Mesenchymal stem cell (in vitro differentiated cells and primary cell): ENCODE results near the gene MASP2.

ENCODE experiments used
- DNase-seq: peaks from one replicate; pipeline ENCODE4 v3.0.0-alpha.2; 2013
- H2AFZ ChIP-seq: one replicate; pipeline ENCODE4 v1.6.1; 2013; ENCODE audit warnings: low read depth, mild to moderate bottlenecking, control low read depth, inconsistent platforms, low read length, moderate library complexity
- H2AK5ac ChIP-seq: 2 replicates; pipeline ENCODE4 v1.6.1; 2013; ENCODE audit warnings: low read length, moderate library complexity, mild to moderate bottlenecking, inconsistent platforms; ENCODE audit not compliant: severe bottlenecking
- H2BK120ac ChIP-seq: one replicate; pipeline ENCODE4 v1.6.1; 2013; ENCODE audit warnings: low read depth, mild to moderate bottlenecking, inconsistent platforms, low read length, moderate library complexity
- H2BK12ac ChIP-seq, 2 experiments: one replicate each; pipeline ENCODE4 v1.6.1; 2013; ENCODE audit warnings: inconsistent platforms in 2 of 2, low read length in 2 of 2, mild to moderate bottlenecking in 2 of 2, moderate library complexity in 2 of 2, control low read depth in 1 of 2
- H2BK15ac ChIP-seq: one replicate; pipeline ENCODE4 v1.6.1; 2013; ENCODE audit warnings: mild to moderate bottlenecking, low read depth, inconsistent platforms; ENCODE audit not compliant: poor library complexity, severe bottlenecking
- H2BK5ac ChIP-seq: 2 replicates; pipeline ENCODE4 v1.6.1; 2013; ENCODE audit warnings: low read depth, mild to moderate bottlenecking, low read length, control low read depth, inconsistent platforms; ENCODE audit not compliant: poor library complexity, severe bottlenecking
- H3K14ac ChIP-seq, 2 experiments: one replicate each; pipeline ENCODE4 v1.6.1; 2013; ENCODE audit warnings: inconsistent platforms in 2 of 2, low read length in 2 of 2, control low read depth in 1 of 2, mild to moderate bottlenecking in 1 of 2, moderate library complexity in 1 of 2
- H3K18ac ChIP-seq, 2 experiments: one replicate each; pipeline ENCODE4 v1.6.1; 2013; ENCODE audit warnings: inconsistent platforms in 2 of 2, low read length in 2 of 2, control low read depth in 1 of 2, low read depth in 1 of 2, mild to moderate bottlenecking in 1 of 2
- H3K23ac ChIP-seq, 2 experiments: one replicate each; pipeline ENCODE4 v1.6.1; 2013; ENCODE audit warnings: inconsistent platforms in 2 of 2, low read length in 2 of 2, mild to moderate bottlenecking in 2 of 2, moderate library complexity in 2 of 2, control low read depth in 1 of 2
- H3K27ac ChIP-seq: 2 replicates; pipeline ENCODE4 v1.5.1; 2013; ENCODE audit warnings: mild to moderate bottlenecking, moderate library complexity, low read length, control low read depth, inconsistent platforms; ENCODE audit not compliant: poor library complexity, severe bottlenecking
- H3K27me3 ChIP-seq, 2 experiments: 2 replicates each; pipeline versions ENCODE4 v1.6.1 to v1.7.0; 2013; ENCODE audit warnings: low read length in 2 of 2, mild to moderate bottlenecking in 2 of 2, moderate library complexity in 2 of 2, control low read depth in 1 of 2, inconsistent platforms in 1 of 2; ENCODE audit not compliant: control insufficient read depth in 1 of 2, insufficient read depth in 1 of 2
- H3K36me3 ChIP-seq, 2 experiments: 2 replicates each; pipeline versions ENCODE4 v1.6.1 to v1.7.0; 2013; ENCODE audit warnings: low read length in 2 of 2, control low read depth in 1 of 2, inconsistent platforms in 1 of 2, low read depth in 1 of 2, mild to moderate bottlenecking in 1 of 2; ENCODE audit not compliant: insufficient read depth in 2 of 2, control insufficient read depth in 1 of 2
- H3K4ac ChIP-seq, 2 experiments: one replicate each; pipeline ENCODE4 v1.6.1; 2013; ENCODE audit warnings: inconsistent platforms in 2 of 2, low read length in 2 of 2, mild to moderate bottlenecking in 2 of 2, moderate library complexity in 2 of 2, control low read depth in 1 of 2, low read depth in 1 of 2
- H3K4me1 ChIP-seq: 2 replicates; pipeline ENCODE4 v1.6.1; 2013; ENCODE audit warnings: low read depth, low read length, control low read depth; ENCODE audit not compliant: control insufficient read depth, insufficient read depth
- H3K4me2 ChIP-seq: 2 replicates; pipeline ENCODE4 v1.6.1; 2013; ENCODE audit warnings: low read length, mild to moderate bottlenecking, inconsistent platforms; ENCODE audit not compliant: poor library complexity, severe bottlenecking
- H3K4me3 ChIP-seq, 2 experiments: 2 replicates each; pipeline versions ENCODE4 v1.5.1 to v1.7.0; 2013; ENCODE audit warnings: low read length in 2 of 2, mild to moderate bottlenecking in 2 of 2, control low read depth in 1 of 2, low read depth in 1 of 2; ENCODE audit not compliant: insufficient read depth in 1 of 2
- H3K79me1 ChIP-seq: replicated peaks from 2 replicates; pipeline ENCODE4 v1.6.1; 2013; ENCODE audit warnings: mild to moderate bottlenecking, control low read depth, low read length, inconsistent platforms; ENCODE audit not compliant: poor library complexity, severe bottlenecking
- H3K9ac ChIP-seq: 2 replicates; pipeline ENCODE4 v1.7.0; 2013; ENCODE audit warnings: mild to moderate bottlenecking, low read length, moderate library complexity
- H3K9me3 ChIP-seq: 2 replicates; pipeline ENCODE4 v1.7.0; 2013; ENCODE audit warnings: mild to moderate bottlenecking, low read length; ENCODE audit not compliant: control insufficient read depth
- H4K8ac ChIP-seq: one replicate; pipeline ENCODE4 v1.6.1; 2013; ENCODE audit warnings: inconsistent platforms, mild to moderate bottlenecking, low read length, moderate library complexity
- H4K91ac ChIP-seq: one replicate; pipeline ENCODE4 v1.6.1; 2013; ENCODE audit warnings: mild to moderate bottlenecking, low read length, inconsistent platforms
- WGBS: methylation state at CpG from one replicate; pipeline ENCODE4 v1.1.7; 2013; ENCODE audit warnings: mixed read lengths; 5-methylcytosine and 5-hydroxymethylcytosine counted together

Gene MASP2

GRCh38 chr1:11044849-11045427 is 2.1 kb downstream of the MASP2 start:
- H2BK120ac ChIP-seq = no peak overlapping the region
- no peak overlapping the region for H2AFZ ChIP-seq
- no peak overlapping the region for H3K9ac ChIP-seq
- no peak overlapping the region for H3K4me2 ChIP-seq
- H3K27me3 ChIP-seq = peaks cover 0 to 21% of the 10 kb centered on the region in 2 experiments
- no peak overlapping the region for H3K4me3 ChIP-seq
- H3K14ac ChIP-seq = no peak overlapping the region
- no peak overlapping the region for H4K8ac ChIP-seq
- H3K79me1 ChIP-seq = no peaks in the 10 kb centered on the region
- H3K27ac ChIP-seq = no peak overlapping the region
- H2BK12ac ChIP-seq = no peak overlapping the region
- no peaks in the 10 kb centered on the region for H3K4me1 ChIP-seq
- H3K23ac ChIP-seq = no peak overlapping the region
- H2BK5ac ChIP-seq = no peak overlapping the region
- H3K18ac ChIP-seq = no peak overlapping the region
- no peaks in the 10 kb centered on the region for H3K36me3 ChIP-seq
- WGBS = 81% methylated on average over 16 of the region's 16 CpGs
- no peak overlapping the region for H3K4ac ChIP-seq
- no peak overlapping the region for H4K91ac ChIP-seq
- no peak overlapping the region for H2AK5ac ChIP-seq
- no peak for DNase-seq
- no peak overlapping the region for H2BK15ac ChIP-seq
- H3K9me3 ChIP-seq = peaks cover 7% of the 10 kb centered on the region

- no peak overlapping the region for H2BK5ac ChIP-seq
- H3K4me2 ChIP-seq = no peak overlapping the region
- H3K4me1 ChIP-seq = no peaks in the 10 kb centered on the region
- no peaks in the 10 kb centered on the region for H3K79me1 ChIP-seq
- no peak overlapping the region for H2BK120ac ChIP-seq
- H2AFZ ChIP-seq = no peak overlapping the region
- no peak overlapping the region for H4K91ac ChIP-seq
- no peak overlapping the region for H3K18ac ChIP-seq
- H3K9me3 ChIP-seq = peaks cover 7% of the 10 kb centered on the region
- no peak overlapping the region for H3K4ac ChIP-seq
- no peak overlapping the region for H3K4me3 ChIP-seq
- H3K14ac ChIP-seq = no peak overlapping the region
- peaks cover 0 to 28% of the 10 kb centered on the region in 2 experiments for H3K27me3 ChIP-seq
- H3K9ac ChIP-seq = no peak overlapping the region
- no peak overlapping the region for H3K27ac ChIP-seq
- no peak for DNase-seq
- H3K23ac ChIP-seq = no peak overlapping the region
- no peak overlapping the region for H2BK12ac ChIP-seq
- no peak overlapping the region for H2AK5ac ChIP-seq
- H4K8ac ChIP-seq = no peak overlapping the region
- H3K36me3 ChIP-seq = no peaks in the 10 kb centered on the region
- no peak overlapping the region for H2BK15ac ChIP-seq
- WGBS = 77% methylated on average over 13 of the region's 16 CpGs
Measured at GRCh38 chr1:11044086-11044848, 2.8 kb downstream of the MASP2 start.

DNA sequence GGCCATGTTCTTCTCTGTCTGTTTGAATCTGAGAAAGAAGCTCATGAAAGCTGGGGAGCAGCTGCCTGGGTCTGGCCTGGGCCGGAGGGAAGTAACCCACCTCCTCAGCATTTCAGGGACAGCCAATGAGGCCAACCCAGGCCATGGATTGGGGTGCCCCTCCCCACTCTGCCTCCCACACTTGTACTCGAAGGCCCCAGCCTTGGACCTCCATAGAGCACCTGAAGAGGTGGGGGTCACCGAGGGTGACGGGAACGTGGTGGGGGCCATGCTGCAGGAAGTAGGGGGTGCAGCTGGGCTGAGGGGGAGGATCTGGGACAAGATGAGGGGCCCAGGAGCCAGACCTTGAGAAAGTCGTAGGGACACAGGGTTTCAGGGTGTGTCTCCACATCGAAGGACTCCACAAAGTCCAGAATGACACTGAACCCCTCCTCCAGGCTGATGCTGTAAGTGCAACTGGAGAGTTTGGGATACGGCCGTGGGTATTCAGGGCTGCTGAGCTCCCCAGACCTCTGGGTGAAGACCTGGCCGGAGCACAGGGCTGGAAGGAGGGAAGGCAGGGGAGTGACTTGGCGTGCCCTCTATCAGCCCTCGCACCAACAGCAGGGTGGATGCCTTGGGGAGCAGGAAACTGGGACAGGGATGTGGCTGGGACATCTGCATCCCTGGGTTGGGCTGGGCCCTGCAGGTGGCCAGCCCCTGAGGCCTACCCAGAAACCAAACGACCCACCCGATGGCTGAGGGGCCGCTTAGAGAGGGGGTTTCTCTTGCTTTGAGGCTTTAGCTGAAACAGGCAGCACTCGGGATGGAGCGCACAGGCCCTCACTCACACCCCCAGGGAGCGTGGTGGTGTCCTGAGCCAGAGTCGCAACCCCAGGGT is 3.8 kb downstream of the MASP2 start:
- DNase-seq = no peak
- no peak overlapping the region for H4K8ac ChIP-seq
- no peak overlapping the region for H3K4ac ChIP-seq
- no peak overlapping the region for H3K23ac ChIP-seq
- no peak overlapping the region for H3K9ac ChIP-seq
- no peak overlapping the region for H3K27ac ChIP-seq
- no peak overlapping the region for H2BK120ac ChIP-seq
- H3K27me3 ChIP-seq = peaks cover 10 to 38% of the 10 kb centered on the region in 2 experiments
- no peak overlapping the region for H3K14ac ChIP-seq
- H3K36me3 ChIP-seq = no peaks in the 10 kb centered on the region
- WGBS = 79% methylated on average over 18 of the region's 19 CpGs
- no peak overlapping the region for H2AFZ ChIP-seq
- H3K4me3 ChIP-seq = no peak overlapping the region
- H3K79me1 ChIP-seq = no peaks in the 10 kb centered on the region
- H3K9me3 ChIP-seq = peaks cover 7% of the 10 kb centered on the region
- no peak overlapping the region for H2BK15ac ChIP-seq
- H2BK12ac ChIP-seq = no peak overlapping the region
- H2AK5ac ChIP-seq = no peak overlapping the region
- no peaks in the 10 kb centered on the region for H3K4me1 ChIP-seq
- H2BK5ac ChIP-seq = no peak overlapping the region
- H3K18ac ChIP-seq = no peak overlapping the region
- no peak overlapping the region for H4K91ac ChIP-seq
- no peak overlapping the region for H3K4me2 ChIP-seq

GRCh38 chr1:11042065-11042464 is 5.0 kb downstream of the MASP2 start:
- no peak overlapping the region for H2BK5ac ChIP-seq
- H3K36me3 ChIP-seq = no peaks in the 10 kb centered on the region
- H2BK15ac ChIP-seq = no peak overlapping the region
- no peak overlapping the region for H3K4ac ChIP-seq
- no peak overlapping the region for H4K91ac ChIP-seq
- no peak overlapping the region for H4K8ac ChIP-seq
- H3K18ac ChIP-seq = no peak overlapping the region
- H3K27ac ChIP-seq = no peak overlapping the region
- no peak overlapping the region for H3K4me2 ChIP-seq
- no peak overlapping the region for H2AK5ac ChIP-seq
- H3K4me1 ChIP-seq = no peaks in the 10 kb centered on the region
- H3K9me3 ChIP-seq = peaks cover 7% of the 10 kb centered on the region
- WGBS = 84% methylated on average over 3 of the region's 3 CpGs
- no peak overlapping the region for H2AFZ ChIP-seq
- H3K9ac ChIP-seq = no peak overlapping the region
- no peak overlapping the region for H3K14ac ChIP-seq
- H3K4me3 ChIP-seq = no peak overlapping the region
- H2BK120ac ChIP-seq = no peak overlapping the region
- no peak overlapping the region for H3K23ac ChIP-seq
- peaks cover 12 to 40% of the 10 kb centered on the region in 2 experiments for H3K27me3 ChIP-seq
- H3K79me1 ChIP-seq = no peaks in the 10 kb centered on the region
- H2BK12ac ChIP-seq = no peak overlapping the region
- no peak for DNase-seq
